Glomerular visceral epithelial cell (primary cell): ENCODE results near the gene PHLDB1.
A peak's percentile ranks its signal among the peaks of the same experiment; 100 is the strongest.
"Not testable (repeated sequence)": the region's sequence is repeated elsewhere in the genome, so short reads cannot be mapped to it uniquely, and the experiment has no call there.

Experiments used
- DNase-seq: peaks from one replicate; pipeline ENCODE4 v3.0.0-alpha.2; 2016; ENCODE audit errors: extremely low spot score

The PHLDB1 gene

GRCh38 chr11:118659314-118659952 is 52.0 kb downstream of the PHLDB1 start:
- peak; percentile 86 for DNase-seq

GRCh38 chr11:118659953-118660680 is 52.7 kb downstream of the PHLDB1 start:
- DNase-seq: no peak

GRCh38 chr11:118660681-118661424 is 53.4 kb downstream of the PHLDB1 start:
- DNase-seq: no peak

GRCh38 chr11:118661425-118662301 is 54.2 kb downstream of the PHLDB1 start:
- no peak for DNase-seq

GRCh38 chr11:118662401-118663271 is 55.2 kb downstream of the PHLDB1 start:
- DNase-seq: no peak

GRCh38 chr11:118663381-118663780 is 56.0 kb downstream of the PHLDB1 start:
- DNase-seq: no peak

GRCh38 chr11:118663902-118664301 is 56.5 kb downstream of the PHLDB1 start:
- DNase-seq: no peak

- DNase-seq: no peak
Measured at GRCh38 chr11:118666371-118666770, 59.0 kb downstream of the PHLDB1 start.

- DNase-seq: no peak
Measured at GRCh38 chr11:118670063-118670462, 62.6 kb downstream of the PHLDB1 start.

GRCh38 chr11:118671254-118671653 is 63.8 kb downstream of the PHLDB1 start:
- DNase-seq: no peak

GRCh38 chr11:118672846-118673245 is 65.4 kb downstream of the PHLDB1 start:
- DNase-seq: no peak

- no peak for DNase-seq
Measured at GRCh38 chr11:118673361-118674081, 66.1 kb downstream of the PHLDB1 start.

- no peak for DNase-seq
Measured at GRCh38 chr11:118674082-118674435, 66.6 kb downstream of the PHLDB1 start.

GRCh38 chr11:118677977-118678376 is 70.6 kb downstream of the PHLDB1 start:
- no peak for DNase-seq

- not testable (repeated sequence) for DNase-seq
Measured at GRCh38 chr11:118678908-118679307, 71.5 kb downstream of the PHLDB1 start.

- DNase-seq: no peak
Measured at GRCh38 chr11:118679483-118679882, 72.1 kb downstream of the PHLDB1 start, which contains the start of gene TREH. Gene TREH (minus strand): TSS chr11:118679650. CDS start chr11:118679627, 23 bp downstream.

GRCh38 chr11:118682372-118682771 is 75.0 kb downstream of the PHLDB1 start:
- no peak for DNase-seq

- not testable (repeated sequence) for DNase-seq
Measured at GRCh38 chr11:118682939-118683338, 75.5 kb downstream of the PHLDB1 start.

GRCh38 chr11:118684187-118684586 is 76.8 kb downstream of the PHLDB1 start:
- no peak for DNase-seq

- DNase-seq: no peak
Measured at GRCh38 chr11:118687906-118688305, 80.5 kb downstream of the PHLDB1 start.
